Neural cell (in vitro differentiated cells): ENCODE measurements around the gene AHNAK2. TPM values are rescaled to one million over a fixed set of nuclear protein-coding genes. Genes with fewer than 3 reads are reported as not detected.

Source experiments
- H2AFZ ChIP-seq: fragments of 200-600, 300-800 bp; sonication (generic), shearing (Covaris generic); 2 replicates; pipeline ENCODE4 v1.6.0; 2014; ENCODE audit warnings: low read depth, mild to moderate bottlenecking, antibody characterized with exemption, low read length, moderate library complexity
- H3F3A ChIP-seq: fragments of 200-600 bp; shearing (Covaris generic); 2 replicates; pipeline ENCODE4 v1.6.1; 2016; ENCODE audit warnings: mild to moderate bottlenecking, moderate library complexity, mixed read lengths, antibody characterized with exemption, low read length; ENCODE audit not compliant: insufficient read depth, poor library complexity, severe bottlenecking
- H3K27ac ChIP-seq: fragments of 200-600, 300-800 bp; sonication (generic), shearing (Covaris generic); 2 replicates; pipeline ENCODE4 v1.5.1; 2014; ENCODE audit warnings: mild to moderate bottlenecking, low read length, moderate library complexity
- H3K27me3 ChIP-seq: fragments of 300-800, 200-600 bp; sonication (generic), shearing (Covaris generic); 2 replicates; pipeline ENCODE4 v1.6.0; 2014; ENCODE audit warnings: mild to moderate bottlenecking, low read depth, low read length, moderate library complexity; ENCODE audit not compliant: insufficient read depth
- H3K36me3 ChIP-seq: fragments of 300-800, 200-600 bp; sonication (generic), shearing (Covaris generic); 2 replicates; pipeline ENCODE4 v1.5.1; 2014; ENCODE audit warnings: mild to moderate bottlenecking, antibody characterized with exemption, low read length, moderate library complexity; ENCODE audit not compliant: insufficient read depth
- H3K4me2 ChIP-seq: fragments of 300-800, 200-600 bp; sonication (generic), shearing (Covaris generic); 2 replicates; pipeline ENCODE4 v1.6.0; 2014; ENCODE audit warnings: mild to moderate bottlenecking, low read length
- H3K4me3 ChIP-seq: fragments of 300-800, 200-600 bp; sonication (generic), shearing (Covaris generic); 2 replicates; pipeline ENCODE4 v1.5.1; 2014; ENCODE audit warnings: mild to moderate bottlenecking, low read length, moderate library complexity
- H3K79me2 ChIP-seq: fragments of 200-600 bp; shearing (Covaris generic); replicated peaks from 2 replicates; pipeline ENCODE4 v1.6.0; 2014; ENCODE audit warnings: mild to moderate bottlenecking, low read length, moderate library complexity; ENCODE audit not compliant: insufficient read depth
- H3K9ac ChIP-seq: fragments of 300-800, 200-600 bp; sonication (generic), shearing (Covaris generic); 2 replicates; pipeline ENCODE4 v1.6.1; 2016; ENCODE audit warnings: mild to moderate bottlenecking, low read length, mixed read lengths
- H3K9me2 ChIP-seq: fragments of 200-600 bp; shearing (Covaris generic); 2 replicates; pipeline ENCODE4 v1.6.1; 2016; ENCODE audit warnings: mild to moderate bottlenecking, low read length, mixed read lengths; ENCODE audit not compliant: insufficient read depth
- H3K9me3 ChIP-seq: fragments of 200-600, 300-800 bp; sonication (generic), shearing (Covaris generic); 2 replicates; pipeline ENCODE4 v1.6.1; 2016; ENCODE audit warnings: mild to moderate bottlenecking, mixed run types, low read length, moderate library complexity, mixed read lengths
- H4K20me1 ChIP-seq: fragments of 200-600 bp; shearing (Covaris generic); 2 replicates; pipeline ENCODE4 v1.6.1; 2016; ENCODE audit warnings: mild to moderate bottlenecking, mixed run types; ENCODE audit not compliant: insufficient read depth
- CTCF ChIP-seq: fragments of 450-650 bp; IDR thresholded peaks from 2 replicates; pipeline ENCODE4 v1.5.1; 2014; ENCODE audit warnings: antibody characterized with exemption, mild to moderate bottlenecking, moderate library complexity; ENCODE audit not compliant: poor library complexity, severe bottlenecking
- EP300 ChIP-seq: fragments of 450-650 bp; conservative IDR thresholded peaks from 2 replicates; pipeline ENCODE4 v1.6.1; 2014; ENCODE audit warnings: antibody characterized with exemption, mild to moderate bottlenecking, moderate library complexity; ENCODE audit not compliant: poor library complexity, severe bottlenecking
- EZH2 ChIP-seq: fragments of 200-600, 300-800 bp; shearing (Covaris generic), sonication (generic); IDR thresholded peaks from 2 replicates; pipeline ENCODE4 v1.6.1; 2014; ENCODE audit warnings: antibody characterized with exemption, low read length, borderline replicate concordance, mild to moderate bottlenecking; ENCODE audit not compliant: insufficient read depth, poor library complexity, severe bottlenecking
- MXI1 ChIP-seq: fragments of 450-650 bp; conservative IDR thresholded peaks from 2 replicates; pipeline ENCODE4 v1.6.1; 2014; ENCODE audit warnings: antibody characterized with exemption, mild to moderate bottlenecking; ENCODE audit not compliant: poor library complexity, severe bottlenecking
- POLR2AphosphoS5 ChIP-seq: IDR thresholded peaks from 2 replicates; pipeline ENCODE4 v1.6.1; 2012
- RAD21 ChIP-seq: fragments of 450-650 bp; conservative IDR thresholded peaks from 2 replicates; pipeline ENCODE4 v1.6.1; 2014; ENCODE audit warnings: antibody characterized with exemption, mild to moderate bottlenecking, moderate library complexity
- REST ChIP-seq: IDR thresholded peaks from 2 replicates; pipeline ENCODE4 v1.6.1; 2012; ENCODE audit warnings: borderline replicate concordance
- SMC3 ChIP-seq: fragments of 450-650 bp; conservative IDR thresholded peaks from 2 replicates; pipeline ENCODE4 v1.6.1; 2014; ENCODE audit warnings: antibody characterized with exemption, mild to moderate bottlenecking, moderate library complexity; ENCODE audit not compliant: poor library complexity
- TAF1 ChIP-seq: IDR thresholded peaks from 2 replicates; pipeline ENCODE4 v1.6.1; 2012; ENCODE audit warnings: low read depth
- polyA plus RNA-seq: library from polyadenylated mRNA; depleted of rRNA; stranded (reverse); fragments of >200 nt; gene quantifications from 2 replicates; pipeline ENCODE4 v1.2.3, GENCODE V29; 2014

The AHNAK2 gene
- polyA plus RNA-seq, 1 donor from 2014 or later = 1.4 TPM

- H3K36me3 ChIP-seq = no peaks in the 10 kb centered on the region
- no peaks in the 10 kb centered on the region for H3K9me2 ChIP-seq
- H3K9me3 ChIP-seq = no peaks in the 10 kb centered on the region
- no peak for TF ChIP-seq MXI1
- TF ChIP-seq SMC3 = no peak
- TF ChIP-seq EZH2 = no peak
- TF ChIP-seq POLR2AphosphoS5 = no peak
- no peak for TF ChIP-seq REST
- no peak for TF ChIP-seq RAD21
- H3K4me3 ChIP-seq = no peak overlapping the region
- H3K4me2 ChIP-seq = no peak overlapping the region
- H3K27me3 ChIP-seq = no peaks in the 10 kb centered on the region
- peaks cover 76% of the 10 kb centered on the region for H3K79me2 ChIP-seq
- H2AFZ ChIP-seq = no peak overlapping the region
- H4K20me1 ChIP-seq = no peaks in the 10 kb centered on the region
- H3K27ac ChIP-seq = no peak overlapping the region
- H3K9ac ChIP-seq = no peak overlapping the region
- H3F3A ChIP-seq = no peaks in the 10 kb centered on the region
Observed at GRCh38 chr14:105014631-105015030, 36.5 kb upstream of the AHNAK2 start.

- Histone ChIP-seq H3K36me3 (no peaks in the 10 kb centered on the region), H3K9me2 (no peaks in the 10 kb centered on the region), H3K4me3 (no peak overlapping the region), H3K9ac (no peak overlapping the region), H2AFZ (no peak overlapping the region), H4K20me1 (no peaks in the 10 kb centered on the region), H3F3A (no peaks in the 10 kb centered on the region), H3K27ac (no peak overlapping the region), H3K4me2 (no peak overlapping the region), H3K9me3 (no peaks in the 10 kb centered on the region), H3K27me3 (no peaks in the 10 kb centered on the region), H3K79me2 (peaks cover 71% of the 10 kb centered on the region)
- TF ChIP-seq EZH2 (no peak), RAD21 (no peak), CTCF (no peak), SMC3 (no peak), REST (no peak), EP300 (no peak), POLR2AphosphoS5 (no peak), TAF1 (no peak), MXI1 (no peak)
Observed at GRCh38 chr14:105014032-105014431, 35.9 kb upstream of the AHNAK2 start.
